Stimulated activated CD8-positive, alpha-beta memory T cell treated with anti-CD3 and anti-CD28 coated beads, Interleukin-15, amount 100 ng/mL, for 24 hours (primary cell): ENCODE data around the gene MCF2L.

ENCODE experiments used
- DNase-seq: peaks from one replicate; pipeline ENCODE4 v3.0.0-alpha.2; 2020; ENCODE audit warnings: low read depth

Gene MCF2L

DNA sequence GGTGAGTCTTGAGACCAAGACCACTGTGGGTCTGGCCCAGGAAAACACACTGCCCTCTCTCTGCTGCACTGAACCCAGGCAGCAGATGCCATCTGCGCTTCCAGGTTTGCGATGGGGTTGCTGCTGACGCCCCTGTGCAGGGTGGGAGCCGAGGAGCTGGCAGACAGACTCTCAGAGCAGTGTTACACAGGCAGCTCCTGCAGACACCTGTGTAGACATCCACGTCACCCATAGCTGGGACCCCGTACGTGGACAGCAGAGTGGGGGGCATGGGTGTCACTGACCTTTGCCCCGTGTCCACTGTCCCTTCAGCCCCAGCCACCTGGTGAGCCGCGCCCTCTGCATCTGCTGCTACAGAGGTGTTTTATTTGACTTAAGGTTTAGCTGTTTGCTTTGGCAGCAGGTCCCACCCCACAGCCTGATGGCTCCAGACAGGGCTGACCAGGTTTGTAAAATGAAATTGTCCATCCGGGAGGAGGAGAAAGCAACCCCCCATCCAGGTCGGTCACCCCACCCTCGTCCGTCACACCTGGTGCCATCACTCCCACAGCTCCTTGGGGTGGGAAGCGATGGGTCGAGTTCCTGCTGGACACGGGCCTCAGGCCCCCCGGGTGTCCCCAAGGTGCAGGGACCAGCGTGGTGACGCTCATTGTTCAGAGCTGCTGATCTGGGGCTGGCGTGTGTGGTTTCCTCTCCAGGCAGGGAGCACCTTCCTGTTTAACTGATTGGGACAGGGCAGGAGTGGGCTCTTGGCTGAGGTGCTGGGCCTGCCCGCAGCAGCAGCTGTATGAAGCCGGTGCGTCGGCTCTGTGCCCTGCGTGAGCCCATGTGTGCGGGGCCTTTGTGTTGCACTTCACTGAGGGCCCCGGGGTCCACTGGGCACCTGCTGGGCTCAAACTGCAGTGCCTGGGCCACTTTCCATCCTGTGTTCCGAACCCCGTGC is 28.4 kb downstream of the MCF2L start:
- DNase-seq: no peak

DNA sequence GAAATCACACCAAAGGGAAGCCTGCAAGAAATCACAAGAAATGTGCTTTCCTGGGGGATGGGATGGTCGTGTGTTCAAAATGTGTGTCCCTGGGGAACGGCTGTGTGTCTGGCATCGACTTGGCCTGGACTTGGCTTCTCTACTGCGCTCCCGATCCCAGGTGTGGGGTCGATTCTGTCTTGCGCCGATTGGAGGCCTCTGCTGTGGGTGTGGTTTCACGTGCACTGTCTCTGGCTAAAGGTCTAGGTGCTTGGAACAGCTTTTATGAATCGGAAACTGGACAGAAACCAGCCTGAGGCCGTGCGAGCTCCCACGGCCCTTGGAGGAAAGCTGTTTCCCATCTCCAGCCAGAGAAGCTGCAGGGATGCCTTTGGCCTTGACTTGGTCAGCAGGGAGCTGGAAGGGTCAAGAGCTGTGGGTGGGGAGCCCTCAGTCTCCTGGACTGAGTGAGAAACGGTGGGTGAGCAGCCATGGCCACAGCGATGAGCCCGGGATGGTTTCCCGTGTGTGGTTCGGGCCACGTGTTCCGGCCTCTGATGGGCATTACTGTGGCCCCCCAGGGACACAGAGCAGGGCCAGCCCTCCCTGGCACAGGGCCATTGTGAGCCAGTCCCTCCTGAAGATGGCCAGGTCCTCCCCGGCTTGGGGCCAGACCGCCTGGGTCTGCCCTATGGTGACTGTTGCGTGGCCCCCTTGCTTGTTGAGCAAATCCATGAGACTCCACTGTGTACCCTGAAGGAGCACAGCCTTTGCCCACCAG is 29.7 kb downstream of the MCF2L start:
- DNase-seq: no peak

DNA sequence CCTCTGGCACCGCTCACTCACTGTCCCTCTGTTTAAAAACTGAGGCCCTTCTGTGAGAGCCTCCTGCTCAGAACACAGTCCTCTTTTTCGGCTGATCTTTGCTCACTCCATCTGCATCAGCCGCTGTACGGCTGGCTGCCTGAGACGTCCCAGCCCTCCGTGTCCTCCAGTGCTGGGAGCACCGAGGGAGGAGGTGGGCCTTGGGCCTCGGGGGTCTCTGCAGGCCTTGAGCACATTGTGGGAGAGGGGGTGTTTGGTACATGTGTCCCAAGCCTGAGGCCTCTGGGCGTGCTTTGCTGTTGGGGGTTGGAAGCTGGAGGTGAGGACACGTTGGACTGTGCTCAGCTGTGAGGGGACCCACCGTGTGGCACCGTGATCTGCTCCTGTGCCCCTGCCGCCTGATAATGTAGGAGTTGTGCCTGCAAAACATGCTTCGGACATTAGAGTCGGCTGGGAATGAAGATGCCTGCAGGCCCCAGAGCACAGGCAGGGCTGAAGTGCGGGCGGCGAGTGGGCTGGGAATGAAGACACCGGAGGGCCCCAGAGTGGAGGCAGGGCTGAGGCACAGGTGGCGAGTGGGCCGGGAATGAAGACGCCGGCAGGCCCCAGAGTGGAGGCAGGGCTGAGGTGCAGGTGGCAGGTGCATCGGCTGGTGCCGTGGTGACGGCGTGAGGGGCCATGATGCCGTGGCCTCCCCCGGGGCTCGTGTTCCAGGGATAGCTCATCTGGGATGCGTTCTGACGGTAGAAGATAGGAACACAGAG is 30.6 kb downstream of the MCF2L start:
- DNase-seq: no peak

DNA sequence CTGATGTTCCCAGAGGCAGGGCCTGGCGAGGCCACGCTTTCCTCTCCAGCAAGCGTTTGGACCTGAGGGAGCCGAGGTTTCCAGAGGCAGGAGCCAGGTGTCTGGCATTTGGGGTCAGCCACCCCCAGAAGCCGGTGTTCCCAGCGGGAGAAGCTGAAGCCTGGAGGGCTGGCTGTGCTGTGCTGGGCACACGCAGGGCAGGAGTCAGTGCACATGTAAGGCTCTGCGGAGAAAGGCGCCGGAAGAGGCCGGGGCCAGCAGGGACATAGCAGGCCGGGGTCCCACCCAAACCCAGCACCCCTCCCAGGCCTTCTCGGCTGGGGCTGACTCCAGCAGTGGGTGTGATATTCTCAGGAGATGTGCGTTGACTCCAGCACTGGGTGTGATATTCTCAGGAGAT is 31.6 kb downstream of the MCF2L start:
- no peak for DNase-seq

DNA sequence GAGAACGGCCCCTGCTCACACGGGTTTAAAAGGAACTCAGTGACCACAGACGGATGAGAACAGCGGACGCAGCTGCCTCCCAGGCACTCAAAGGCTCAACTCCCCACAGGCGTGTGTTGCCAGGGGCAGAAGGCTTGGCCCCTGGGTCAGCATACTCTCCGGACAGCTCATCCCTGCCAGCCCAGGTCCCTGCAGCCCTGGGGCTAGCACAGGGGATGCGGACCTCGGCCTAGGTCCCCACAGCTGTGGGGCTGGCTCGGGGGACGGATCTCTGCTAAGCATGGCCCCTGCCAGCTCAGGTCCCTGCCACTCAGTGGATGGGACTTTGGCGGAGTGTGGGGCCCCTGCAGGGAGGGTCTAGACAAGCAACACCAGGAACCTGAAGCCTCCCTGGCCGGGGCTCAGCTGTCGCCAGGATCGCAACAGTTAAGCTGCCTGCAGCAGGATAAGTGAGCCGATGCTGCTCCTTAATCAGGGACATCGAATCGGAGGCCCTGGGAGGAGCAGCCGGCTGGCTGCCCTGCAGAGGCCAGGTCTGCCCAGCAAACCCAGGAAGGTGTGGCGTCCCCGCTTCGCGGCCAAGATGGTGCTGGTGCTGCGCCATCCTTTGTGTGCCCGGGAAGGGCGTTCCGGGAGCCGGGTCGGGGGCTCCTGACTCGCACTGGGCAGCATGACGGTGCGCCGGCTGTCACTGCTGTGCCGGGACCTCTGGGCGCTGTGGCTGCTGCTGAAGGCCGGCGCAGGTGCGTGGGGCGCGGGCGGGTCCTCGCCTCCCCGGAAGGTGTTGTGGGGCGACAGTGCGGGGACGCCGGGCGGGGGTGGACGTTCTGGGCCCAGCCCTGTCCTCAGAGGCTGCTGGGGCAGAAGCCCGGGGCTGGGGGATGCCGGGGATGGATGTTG is 32.5 kb downstream of the MCF2L start:
- no peak for DNase-seq

DNA sequence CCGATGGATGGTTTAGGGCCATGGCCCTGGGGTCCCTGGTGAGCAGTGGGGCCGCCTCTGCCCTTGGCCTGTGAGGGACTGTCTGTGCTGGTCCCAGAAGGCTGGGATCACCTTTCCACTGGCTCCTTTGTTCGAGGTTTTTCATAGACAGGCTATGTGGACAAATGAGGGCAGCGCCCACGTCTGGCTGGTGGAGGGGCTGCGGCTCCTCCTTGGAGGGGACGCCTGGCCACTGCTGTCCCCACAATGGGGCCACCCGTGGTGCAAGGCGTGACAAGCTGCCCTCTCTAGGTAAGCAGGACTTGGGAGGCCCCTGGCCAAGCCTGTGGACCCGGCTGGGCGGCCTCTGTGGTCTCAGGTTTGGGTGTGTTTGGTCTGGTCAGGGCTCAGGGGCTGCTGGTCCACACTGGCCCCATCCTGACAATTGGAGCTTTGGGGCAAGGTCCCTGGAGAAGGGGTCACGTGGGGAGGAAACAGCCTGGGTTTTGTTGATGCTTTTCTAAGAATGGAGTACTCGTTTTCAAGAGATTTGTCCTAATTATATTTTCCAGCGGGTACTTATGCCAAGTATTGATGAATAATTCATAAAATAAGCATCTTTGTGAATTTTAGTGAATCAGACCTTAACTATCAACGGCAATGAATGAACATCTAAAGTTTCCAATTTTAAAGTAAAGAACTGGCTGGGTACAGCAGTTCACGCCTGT is 33.3 kb downstream of the MCF2L start:
- DNase-seq: no peak

DNA sequence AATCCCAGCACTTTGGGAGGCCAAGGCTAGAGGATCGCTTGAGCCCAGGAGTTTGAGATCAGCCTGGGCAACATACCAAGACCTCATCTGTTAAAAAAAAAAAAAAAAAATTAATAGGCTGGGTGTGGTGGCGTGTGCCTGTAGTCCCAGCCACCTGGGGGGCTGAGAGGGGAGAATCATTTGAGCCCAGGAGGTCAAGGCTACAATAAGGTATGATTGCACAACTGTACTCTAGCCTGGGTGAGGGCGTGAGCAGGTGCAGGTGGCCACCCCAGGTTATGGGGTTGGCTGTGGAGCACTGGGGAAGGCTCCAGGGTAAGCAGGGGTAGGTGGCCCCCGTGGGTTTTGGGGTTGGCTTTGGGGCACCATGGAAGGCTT is 33.9 kb downstream of the MCF2L start:
- DNase-seq: no peak

DNA sequence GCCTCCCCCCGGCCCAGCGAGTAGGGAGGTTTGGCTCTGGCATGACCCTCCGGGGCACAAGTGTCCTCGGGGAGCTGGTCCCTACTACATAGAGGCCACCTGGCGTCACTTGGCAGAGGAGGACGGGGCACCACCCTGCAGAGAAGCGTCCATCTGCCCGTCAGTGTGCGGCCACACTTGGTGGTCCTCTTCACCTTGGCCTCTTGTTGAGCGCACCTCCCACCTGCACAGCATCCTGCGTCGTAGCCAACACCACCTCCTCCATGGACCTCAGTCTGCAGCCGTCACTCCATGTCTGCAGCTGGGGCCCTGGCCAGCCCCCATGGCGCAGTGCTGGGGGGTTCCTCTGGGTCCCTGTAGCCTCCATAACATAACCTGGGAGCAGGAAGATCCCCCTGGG is 35.1 kb downstream of the MCF2L start:
- DNase-seq: no peak

DNA sequence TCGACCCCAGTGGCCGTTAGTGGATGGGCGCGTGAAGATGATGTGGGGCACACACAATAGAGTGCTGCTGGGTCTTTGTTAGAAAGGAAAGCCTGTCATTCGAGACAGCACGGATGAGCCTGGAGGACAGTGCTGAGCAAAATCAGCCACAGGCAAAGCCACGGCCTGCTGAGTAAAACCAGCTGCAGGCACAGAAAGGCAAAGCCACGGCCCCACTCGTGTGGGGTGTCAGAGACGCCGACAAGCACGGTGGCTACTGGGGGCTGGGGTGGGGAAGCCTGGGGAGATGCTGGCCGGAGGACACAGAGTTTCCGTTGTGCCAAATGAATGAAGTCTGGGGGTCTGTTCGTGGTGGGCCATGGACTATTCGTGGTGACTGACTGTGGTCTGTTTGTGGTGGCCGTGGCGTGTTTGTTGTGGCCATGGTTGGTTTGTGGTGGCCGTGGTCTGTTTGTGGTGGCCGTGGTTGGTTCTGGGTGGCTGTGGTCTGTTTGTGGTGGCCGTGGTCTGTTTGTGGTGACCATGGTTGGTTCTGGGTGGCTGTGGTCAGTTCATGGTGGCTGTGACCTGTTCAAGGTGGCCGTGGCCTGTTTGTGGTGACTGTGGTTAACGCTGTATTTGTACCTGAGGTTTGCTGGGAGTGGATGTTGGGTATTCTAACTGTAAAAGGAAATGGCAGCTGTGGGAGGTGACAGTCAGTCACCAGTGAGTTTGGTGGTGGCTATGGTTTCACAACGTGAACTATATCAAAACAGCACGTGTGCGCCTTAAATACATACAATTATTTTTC is 36.3 kb downstream of the MCF2L start:
- no peak for DNase-seq

DNA sequence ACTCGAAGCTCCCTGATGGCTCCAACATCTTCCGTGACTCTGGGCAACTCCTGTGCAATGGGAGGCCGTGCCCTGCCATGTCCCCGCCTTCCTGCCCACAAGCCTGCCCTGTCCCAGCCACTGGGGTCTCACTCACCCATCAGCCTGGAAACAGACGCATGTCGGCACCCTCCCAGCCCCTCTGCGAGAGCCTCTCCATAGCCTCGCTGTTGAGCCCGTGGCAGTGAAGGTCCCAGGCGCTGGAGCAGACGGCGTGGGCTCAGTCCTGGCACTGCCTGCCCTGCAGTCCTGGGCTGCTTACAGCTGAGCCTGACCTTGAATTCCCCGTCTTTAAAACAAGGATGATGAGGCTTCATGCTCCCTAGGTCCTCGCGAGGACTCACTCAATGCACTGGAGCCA is 37.0 kb downstream of the MCF2L start:
- no peak for DNase-seq

DNA sequence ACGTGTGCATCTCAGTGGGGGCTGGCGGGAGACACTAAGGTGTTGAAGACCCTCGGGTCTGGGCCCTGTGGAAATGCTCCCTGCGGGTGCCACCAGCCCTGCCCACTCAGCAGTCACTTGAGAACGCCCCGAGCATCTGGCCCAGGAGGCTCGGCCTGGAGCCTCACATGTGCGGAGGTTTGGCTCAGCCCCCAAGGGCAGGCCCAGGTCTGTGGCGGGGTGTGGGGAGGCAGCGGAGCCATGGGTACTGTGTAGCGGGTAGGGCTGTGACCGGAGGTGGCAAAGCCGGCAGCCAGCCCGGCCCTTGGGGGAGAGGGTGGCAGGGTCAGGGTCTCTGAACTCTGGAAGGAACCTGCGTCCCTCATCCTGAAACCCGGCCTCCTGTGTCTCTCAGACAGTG is 37.6 kb downstream of the MCF2L start:
- no peak for DNase-seq

DNA sequence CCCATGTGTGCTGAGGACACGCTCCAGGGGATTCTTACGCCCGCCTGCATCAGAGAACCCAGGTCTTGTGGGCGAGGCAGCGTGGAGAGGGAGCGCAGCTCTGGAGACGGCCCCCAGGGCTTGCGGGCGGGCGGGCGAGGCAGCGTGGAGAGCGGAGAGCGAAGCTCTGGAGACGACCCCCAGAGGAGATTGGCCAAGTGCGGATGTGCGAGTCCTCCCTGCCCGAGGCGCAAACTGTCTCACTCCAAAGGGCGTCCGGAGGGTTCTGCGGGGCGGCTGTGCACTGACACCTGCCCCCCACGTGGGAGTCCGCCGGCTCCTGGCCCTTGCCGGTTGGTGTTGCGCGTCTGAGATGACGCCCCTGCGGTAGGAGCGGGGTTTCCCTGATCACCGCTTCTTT is 39.8 kb downstream of the MCF2L start:
- no peak for DNase-seq

DNA sequence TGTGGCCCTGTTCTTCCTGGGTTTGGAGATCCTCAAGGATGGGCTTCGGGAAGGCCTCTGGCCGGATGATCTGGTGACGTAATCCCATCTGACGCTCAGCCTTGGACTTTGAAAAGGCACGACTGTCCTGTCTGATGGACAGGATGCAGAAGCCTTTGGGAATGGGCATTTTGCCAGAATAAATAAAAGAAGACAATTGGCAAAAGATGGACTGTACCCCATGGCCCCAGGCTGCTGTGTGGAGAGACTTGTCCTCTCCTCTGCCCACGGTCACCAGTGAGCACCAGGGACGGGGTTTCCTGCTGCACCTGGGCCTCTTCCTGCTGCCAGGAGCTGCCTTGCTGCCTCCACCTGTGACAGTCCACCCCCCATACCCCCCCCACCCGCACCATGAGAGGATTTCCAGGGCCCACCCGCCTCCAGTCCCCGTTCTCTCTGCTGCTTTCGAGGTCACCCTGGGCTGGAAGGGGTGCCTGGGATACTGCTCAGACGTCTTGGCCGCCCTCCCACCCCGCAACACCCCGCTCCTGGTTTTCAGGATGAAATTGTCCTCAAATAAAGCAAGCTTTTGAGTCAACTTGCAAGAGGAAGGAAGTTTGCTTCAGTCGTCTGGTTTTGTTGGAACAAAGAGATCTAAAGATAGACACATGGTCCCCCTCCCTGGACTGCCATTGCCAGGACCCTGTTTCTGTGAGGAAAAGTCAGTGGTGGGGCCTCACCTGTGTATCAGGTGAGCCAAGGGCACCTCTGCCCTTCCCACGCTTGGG is 40.9 kb downstream of the MCF2L start:
- DNase-seq: no peak

DNA sequence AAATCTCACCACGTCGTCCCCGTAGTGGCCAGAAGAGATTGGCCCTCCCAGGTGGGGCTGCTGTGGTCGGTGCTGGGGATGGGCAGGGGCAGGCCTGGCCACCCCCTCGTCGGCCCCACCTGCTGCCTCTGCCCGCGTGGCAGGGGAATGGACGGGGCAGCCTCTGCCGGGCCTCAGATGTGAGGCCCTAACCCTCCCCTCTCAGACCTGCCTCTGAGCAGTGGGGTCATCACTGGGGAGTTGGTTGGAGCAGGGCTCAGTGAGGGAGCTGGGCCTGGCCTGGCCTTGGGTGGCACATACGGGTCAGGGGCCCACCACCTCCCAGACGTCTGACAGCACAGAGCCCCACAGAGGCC is 41.5 kb downstream of the MCF2L start:
- no peak for DNase-seq

DNA sequence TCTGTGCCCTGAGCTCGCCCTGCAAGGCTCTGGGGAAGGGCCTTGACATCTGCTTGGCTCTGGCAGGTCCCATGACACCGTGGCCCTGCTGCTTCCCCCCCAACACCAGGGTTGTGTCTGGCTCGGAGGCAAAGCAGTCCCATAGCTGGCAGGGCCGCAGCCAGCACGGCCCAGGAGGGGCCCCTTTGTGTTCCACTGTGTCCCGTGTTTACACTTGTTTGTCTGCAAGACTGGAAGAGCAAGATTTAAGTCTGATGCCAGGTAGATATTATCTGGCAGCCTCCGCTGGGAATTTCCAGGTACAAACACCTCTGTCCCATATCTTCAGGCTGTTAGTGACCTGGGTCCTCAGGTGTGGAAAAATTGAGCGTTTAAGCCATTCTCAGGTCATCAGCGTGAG is 44.3 kb downstream of the MCF2L start:
- DNase-seq: no peak

DNA sequence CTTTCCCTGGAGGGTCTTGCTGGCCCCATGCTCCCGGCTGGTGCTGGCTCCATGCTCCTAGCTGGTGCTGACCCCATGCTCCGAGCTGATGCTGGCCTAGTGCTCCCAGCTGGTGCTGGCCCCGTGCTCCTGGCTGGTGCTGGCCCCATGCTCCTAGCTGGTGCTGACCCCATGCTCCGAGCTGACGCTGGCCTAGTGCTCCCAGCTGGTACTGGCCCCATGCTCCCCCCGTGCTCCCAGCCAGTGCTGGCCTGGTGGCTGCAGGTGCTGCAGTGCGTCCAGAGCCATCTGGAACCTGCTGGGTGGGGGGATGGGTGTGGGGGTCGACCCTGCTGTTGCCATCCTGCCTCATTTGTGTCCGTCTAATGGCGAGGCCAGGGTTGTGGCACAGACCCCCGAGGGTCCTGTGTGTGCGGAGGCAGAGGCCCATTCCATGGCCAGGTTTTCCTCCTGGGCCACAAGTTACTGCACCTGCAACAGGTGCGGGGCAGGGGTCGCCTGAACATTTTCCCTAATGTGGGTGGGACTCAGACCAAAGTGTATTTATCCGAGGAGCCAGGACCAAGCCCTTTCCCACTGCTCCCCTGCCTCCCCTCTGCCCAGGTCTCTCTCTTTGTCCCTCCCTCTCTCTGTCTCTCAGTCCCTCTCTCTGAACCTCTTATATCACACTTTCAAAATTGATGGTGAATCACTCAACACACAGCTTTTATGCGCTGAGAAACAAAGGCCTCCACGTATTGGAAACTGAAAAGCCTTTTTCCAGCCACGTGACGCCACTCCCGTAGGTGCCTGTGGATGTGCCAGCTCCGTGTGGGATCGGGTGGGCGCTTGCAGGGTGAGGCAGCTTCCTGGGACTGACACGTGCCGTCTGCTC is 45.1 kb downstream of the MCF2L start:
- DNase-seq: no peak

DNA sequence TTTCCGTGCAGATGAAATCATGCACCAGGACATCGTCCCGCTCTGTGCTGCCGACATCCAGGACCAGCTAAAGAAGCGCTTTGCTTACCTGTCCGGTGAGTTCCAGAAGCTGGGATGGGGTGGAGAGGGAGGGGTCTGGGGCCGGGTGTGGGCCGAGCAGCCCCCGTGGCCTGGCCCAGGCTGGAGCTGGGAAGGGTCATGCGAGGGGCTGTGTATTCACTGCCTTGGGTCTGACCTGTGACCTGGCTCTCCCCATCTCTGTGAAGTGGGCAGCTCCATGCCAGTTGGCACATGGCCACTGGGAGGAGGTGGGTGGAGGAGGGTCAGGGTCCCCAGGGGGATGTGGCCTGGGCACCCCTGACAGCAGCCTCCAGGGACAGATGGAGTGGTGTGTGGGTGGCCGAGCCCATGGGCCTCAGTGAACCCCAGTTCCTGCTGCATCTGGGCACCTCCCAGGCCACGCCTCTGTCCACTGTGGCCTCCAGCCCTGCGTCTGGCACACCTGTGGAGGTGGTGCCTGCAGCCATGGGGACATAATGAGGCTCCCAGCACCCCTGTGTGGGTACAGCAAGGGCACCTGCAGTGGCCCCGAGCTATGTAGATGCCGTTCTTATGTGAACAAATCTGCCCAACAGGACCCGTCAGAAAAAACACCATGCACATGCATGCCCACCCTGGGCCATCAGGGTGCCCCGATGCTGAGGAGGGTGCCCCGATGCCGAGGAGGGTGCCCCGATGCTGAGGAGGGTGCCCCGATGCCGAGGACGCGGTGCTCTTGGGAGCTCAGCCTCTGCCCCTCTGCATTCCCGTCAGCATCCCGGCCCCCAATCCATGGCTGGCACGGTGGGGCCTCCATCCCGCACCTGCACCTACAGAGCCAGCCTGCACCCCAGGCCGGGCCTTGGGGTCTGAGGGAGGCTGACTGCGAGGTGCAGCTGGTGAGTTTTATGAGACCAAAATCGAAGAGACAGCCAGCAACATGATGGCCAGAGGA is 46.0 kb downstream of the MCF2L start:
- no peak for DNase-seq
